IPS-15b (cell line): ENCODE measurements around the gene LIMD2.

Experiments used
- H3K27me3 ChIP-seq: one replicate; pipeline ENCODE4 v1.6.1; 2013; ENCODE audit warnings: low read length; ENCODE audit not compliant: control insufficient read depth, insufficient read depth
- H3K36me3 ChIP-seq: one replicate; pipeline ENCODE4 v1.6.1; 2013; ENCODE audit warnings: low read length; ENCODE audit not compliant: control insufficient read depth, insufficient read depth
- H3K4me1 ChIP-seq: one replicate; pipeline ENCODE4 v1.6.1; 2013; ENCODE audit warnings: mild to moderate bottlenecking, low read length; ENCODE audit not compliant: control insufficient read depth, insufficient read depth
- H3K4me3 ChIP-seq: one replicate; pipeline ENCODE4 v1.5.1; 2013; ENCODE audit warnings: low read depth, low read length
- H3K9ac ChIP-seq: one replicate; pipeline ENCODE4 v1.6.1; 2013; ENCODE audit warnings: low read depth, mild to moderate bottlenecking, low read length
- H3K9me3 ChIP-seq: one replicate; pipeline ENCODE4 v1.6.1; 2013; ENCODE audit warnings: mild to moderate bottlenecking, low read length; ENCODE audit not compliant: control insufficient read depth, insufficient read depth

LIMD2 gene

GRCh38 chr17:63672856-63673255 lies 27.1 kb downstream of the LIMD2 start:
- H3K36me3 ChIP-seq = no peaks in the 10 kb centered on the region

GRCh38 chr17:63665527-63666214 lies 34.3 kb downstream of the LIMD2 start:
- Histone ChIP-seq H3K36me3 (no peaks in the 10 kb centered on the region), H3K9ac (no peak overlapping the region), H3K9me3 (no peaks in the 10 kb centered on the region), H3K4me3 (no peak overlapping the region), H3K27me3 (no peaks in the 10 kb centered on the region), H3K4me1 (no peaks in the 10 kb centered on the region)

More at GRCh38 chr17:63672856-63673255, 27.1 kb downstream of the LIMD2 start:
- Histone ChIP-seq H3K9ac (no peak overlapping the region), H3K4me1 (peaks cover 4% of the 10 kb centered on the region), H3K9me3 (no peaks in the 10 kb centered on the region), H3K4me3 (no peak overlapping the region), H3K27me3 (no peaks in the 10 kb centered on the region)

- Histone ChIP-seq H3K9me3 (no peaks in the 10 kb centered on the region), H3K9ac (no peak overlapping the region), H3K4me1 (no peaks in the 10 kb centered on the region), H3K27me3 (no peaks in the 10 kb centered on the region), H3K4me3 (no peak overlapping the region), H3K36me3 (no peaks in the 10 kb centered on the region)
Measured at GRCh38 chr17:63659850-63660249, 40.1 kb downstream of the LIMD2 start.

- Histone ChIP-seq H3K36me3 (no peaks in the 10 kb centered on the region), H3K27me3 (no peaks in the 10 kb centered on the region), H3K4me3 (no peak overlapping the region), H3K9me3 (no peaks in the 10 kb centered on the region), H3K4me1 (no peaks in the 10 kb centered on the region), H3K9ac (no peak overlapping the region)
Measured at GRCh38 chr17:63658366-63658765, 41.6 kb downstream of the LIMD2 start.

- no peaks in the 10 kb centered on the region for H3K4me1 ChIP-seq
- H3K9me3 ChIP-seq = no peaks in the 10 kb centered on the region
- H3K36me3 ChIP-seq = no peaks in the 10 kb centered on the region
- H3K9ac ChIP-seq = no peak overlapping the region
- H3K4me3 ChIP-seq = no peak overlapping the region
- no peaks in the 10 kb centered on the region for H3K27me3 ChIP-seq
Measured at GRCh38 chr17:63657786-63658185, 42.1 kb downstream of the LIMD2 start.

GRCh38 chr17:63653050-63653449 lies 46.9 kb downstream of the LIMD2 start:
- H3K4me3 ChIP-seq = no peak overlapping the region
- no peaks in the 10 kb centered on the region for H3K27me3 ChIP-seq
- no peaks in the 10 kb centered on the region for H3K9me3 ChIP-seq
- H3K9ac ChIP-seq = no peak overlapping the region
- peaks cover 3% of the 10 kb centered on the region for H3K4me1 ChIP-seq
- no peaks in the 10 kb centered on the region for H3K36me3 ChIP-seq

GRCh38 chr17:63652106-63652505 lies 47.8 kb downstream of the LIMD2 start:
- Histone ChIP-seq H3K4me3 (no peak overlapping the region), H3K4me1 (peaks cover 12% of the 10 kb centered on the region), H3K9me3 (no peaks in the 10 kb centered on the region), H3K27me3 (no peaks in the 10 kb centered on the region), H3K9ac (no peak overlapping the region), H3K36me3 (no peaks in the 10 kb centered on the region)

- H3K36me3 ChIP-seq = no peaks in the 10 kb centered on the region
Measured at GRCh38 chr17:63649813-63650212, 50.1 kb downstream of the LIMD2 start.

GRCh38 chr17:63647936-63648335 lies 52.0 kb downstream of the LIMD2 start:
- peaks cover 13% of the 10 kb centered on the region for H3K4me1 ChIP-seq
- H3K36me3 ChIP-seq = no peaks in the 10 kb centered on the region
- H3K9me3 ChIP-seq = no peaks in the 10 kb centered on the region
- H3K4me3 ChIP-seq = peak overlapping the region; percentile 8
- no peaks in the 10 kb centered on the region for H3K27me3 ChIP-seq
- H3K9ac ChIP-seq = no peak overlapping the region

More at GRCh38 chr17:63649813-63650212, 50.1 kb downstream of the LIMD2 start:
- no peaks in the 10 kb centered on the region for H3K27me3 ChIP-seq
- H3K4me1 ChIP-seq = peaks cover 13% of the 10 kb centered on the region
- no peak overlapping the region for H3K4me3 ChIP-seq
- H3K9me3 ChIP-seq = no peaks in the 10 kb centered on the region
- H3K9ac ChIP-seq = no peak overlapping the region

- Histone ChIP-seq H3K4me1 (peaks cover 13% of the 10 kb centered on the region), H3K4me3 (no peak overlapping the region), H3K9me3 (no peaks in the 10 kb centered on the region), H3K9ac (no peak overlapping the region), H3K27me3 (no peaks in the 10 kb centered on the region), H3K36me3 (no peaks in the 10 kb centered on the region)
Measured at GRCh38 chr17:63647065-63647725, 52.7 kb downstream of the LIMD2 start.

GRCh38 chr17:63646488-63646806 lies 53.5 kb downstream of the LIMD2 start:
- no peak overlapping the region for H3K4me3 ChIP-seq
- H3K27me3 ChIP-seq = no peaks in the 10 kb centered on the region
- H3K9ac ChIP-seq = no peak overlapping the region
- peaks cover 13% of the 10 kb centered on the region for H3K4me1 ChIP-seq
- no peaks in the 10 kb centered on the region for H3K9me3 ChIP-seq
- no peaks in the 10 kb centered on the region for H3K36me3 ChIP-seq
